ENCODE data around the gene NFASC.

DNA sequence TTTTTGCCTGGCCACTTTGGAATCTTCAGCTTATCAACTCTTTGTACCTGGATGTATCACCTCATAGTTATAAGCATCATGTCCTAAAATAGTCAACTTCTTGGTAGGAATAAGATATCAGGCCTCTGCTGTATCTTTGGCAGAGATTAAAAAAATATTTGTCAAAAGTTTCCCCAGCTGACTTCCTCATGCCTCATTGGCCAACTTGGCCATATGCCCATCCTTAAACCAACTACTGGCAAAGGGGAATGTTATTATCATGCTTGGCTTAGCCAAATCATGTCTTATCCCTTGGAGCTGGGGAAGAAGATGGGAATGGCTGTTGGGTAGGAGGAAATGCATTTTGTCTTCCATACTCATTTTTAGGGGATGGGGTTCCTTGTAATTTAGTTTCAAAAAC is 23.4 kb downstream of the NFASC start:
- TF ChIP-seq POLR2A (IDR thresholded peaks at IDR 0.05): no peak
- TF ChIP-seq, protein P1, sequence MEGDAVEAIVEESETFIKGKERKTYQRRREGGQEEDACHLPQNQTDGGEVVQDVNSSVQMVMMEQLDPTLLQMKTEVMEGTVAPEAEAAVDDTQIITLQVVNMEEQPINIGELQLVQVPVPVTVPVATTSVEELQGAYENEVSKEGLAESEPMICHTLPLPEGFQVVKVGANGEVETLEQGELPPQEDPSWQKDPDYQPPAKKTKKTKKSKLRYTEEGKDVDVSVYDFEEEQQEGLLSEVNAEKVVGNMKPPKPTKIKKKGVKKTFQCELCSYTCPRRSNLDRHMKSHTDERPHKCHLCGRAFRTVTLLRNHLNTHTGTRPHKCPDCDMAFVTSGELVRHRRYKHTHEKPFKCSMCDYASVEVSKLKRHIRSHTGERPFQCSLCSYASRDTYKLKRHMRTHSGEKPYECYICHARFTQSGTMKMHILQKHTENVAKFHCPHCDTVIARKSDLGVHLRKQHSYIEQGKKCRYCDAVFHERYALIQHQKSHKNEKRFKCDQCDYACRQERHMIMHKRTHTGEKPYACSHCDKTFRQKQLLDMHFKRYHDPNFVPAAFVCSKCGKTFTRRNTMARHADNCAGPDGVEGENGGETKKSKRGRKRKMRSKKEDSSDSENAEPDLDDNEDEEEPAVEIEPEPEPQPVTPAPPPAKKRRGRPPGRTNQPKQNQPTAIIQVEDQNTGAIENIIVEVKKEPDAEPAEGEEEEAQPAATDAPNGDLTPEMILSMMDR (IDR thresholded peaks at IDR 0.05): no peak

All from adrenal gland (tissue), 5 donors.